Mesenchymal stem cell (in vitro differentiated cells and primary cell): ENCODE data around the gene ARSA.

Experiments
- DNase-seq: peaks from one replicate; pipeline ENCODE4 v3.0.0-alpha.2; 2013
- H2AFZ ChIP-seq: one replicate; pipeline ENCODE4 v1.6.1; 2013; ENCODE audit warnings: low read depth, mild to moderate bottlenecking, control low read depth, inconsistent platforms, low read length, moderate library complexity
- H2AK5ac ChIP-seq: 2 replicates; pipeline ENCODE4 v1.6.1; 2013; ENCODE audit warnings: low read length, moderate library complexity, mild to moderate bottlenecking, inconsistent platforms; ENCODE audit not compliant: severe bottlenecking
- H2BK120ac ChIP-seq: one replicate; pipeline ENCODE4 v1.6.1; 2013; ENCODE audit warnings: low read depth, mild to moderate bottlenecking, inconsistent platforms, low read length, moderate library complexity
- H2BK12ac ChIP-seq, 2 experiments: one replicate each; pipeline ENCODE4 v1.6.1; 2013; ENCODE audit warnings: inconsistent platforms in 2 of 2, low read length in 2 of 2, mild to moderate bottlenecking in 2 of 2, moderate library complexity in 2 of 2, control low read depth in 1 of 2
- H2BK15ac ChIP-seq: one replicate; pipeline ENCODE4 v1.6.1; 2013; ENCODE audit warnings: mild to moderate bottlenecking, low read depth, inconsistent platforms; ENCODE audit not compliant: poor library complexity, severe bottlenecking
- H2BK5ac ChIP-seq: 2 replicates; pipeline ENCODE4 v1.6.1; 2013; ENCODE audit warnings: low read depth, mild to moderate bottlenecking, low read length, control low read depth, inconsistent platforms; ENCODE audit not compliant: poor library complexity, severe bottlenecking
- H3K14ac ChIP-seq, 2 experiments: one replicate each; pipeline ENCODE4 v1.6.1; 2013; ENCODE audit warnings: inconsistent platforms in 2 of 2, low read length in 2 of 2, control low read depth in 1 of 2, mild to moderate bottlenecking in 1 of 2, moderate library complexity in 1 of 2
- H3K18ac ChIP-seq, 2 experiments: one replicate each; pipeline ENCODE4 v1.6.1; 2013; ENCODE audit warnings: inconsistent platforms in 2 of 2, low read length in 2 of 2, control low read depth in 1 of 2, low read depth in 1 of 2, mild to moderate bottlenecking in 1 of 2
- H3K23ac ChIP-seq, 2 experiments: one replicate each; pipeline ENCODE4 v1.6.1; 2013; ENCODE audit warnings: inconsistent platforms in 2 of 2, low read length in 2 of 2, mild to moderate bottlenecking in 2 of 2, moderate library complexity in 2 of 2, control low read depth in 1 of 2
- H3K27ac ChIP-seq: 2 replicates; pipeline ENCODE4 v1.5.1; 2013; ENCODE audit warnings: mild to moderate bottlenecking, moderate library complexity, low read length, control low read depth, inconsistent platforms; ENCODE audit not compliant: poor library complexity, severe bottlenecking
- H3K27me3 ChIP-seq, 2 experiments: 2 replicates each; pipeline versions ENCODE4 v1.6.1 to v1.7.0; 2013; ENCODE audit warnings: low read length in 2 of 2, mild to moderate bottlenecking in 2 of 2, moderate library complexity in 2 of 2, control low read depth in 1 of 2, inconsistent platforms in 1 of 2; ENCODE audit not compliant: control insufficient read depth in 1 of 2, insufficient read depth in 1 of 2
- H3K36me3 ChIP-seq, 2 experiments: 2 replicates each; pipeline versions ENCODE4 v1.6.1 to v1.7.0; 2013; ENCODE audit warnings: low read length in 2 of 2, control low read depth in 1 of 2, inconsistent platforms in 1 of 2, low read depth in 1 of 2, mild to moderate bottlenecking in 1 of 2; ENCODE audit not compliant: insufficient read depth in 2 of 2, control insufficient read depth in 1 of 2
- H3K4ac ChIP-seq, 2 experiments: one replicate each; pipeline ENCODE4 v1.6.1; 2013; ENCODE audit warnings: inconsistent platforms in 2 of 2, low read length in 2 of 2, mild to moderate bottlenecking in 2 of 2, moderate library complexity in 2 of 2, control low read depth in 1 of 2, low read depth in 1 of 2
- H3K4me1 ChIP-seq: 2 replicates; pipeline ENCODE4 v1.6.1; 2013; ENCODE audit warnings: low read depth, low read length, control low read depth; ENCODE audit not compliant: control insufficient read depth, insufficient read depth
- H3K4me2 ChIP-seq: 2 replicates; pipeline ENCODE4 v1.6.1; 2013; ENCODE audit warnings: low read length, mild to moderate bottlenecking, inconsistent platforms; ENCODE audit not compliant: poor library complexity, severe bottlenecking
- H3K4me3 ChIP-seq, 2 experiments: 2 replicates each; pipeline versions ENCODE4 v1.5.1 to v1.7.0; 2013; ENCODE audit warnings: low read length in 2 of 2, mild to moderate bottlenecking in 2 of 2, control low read depth in 1 of 2, low read depth in 1 of 2; ENCODE audit not compliant: insufficient read depth in 1 of 2
- H3K79me1 ChIP-seq: replicated peaks from 2 replicates; pipeline ENCODE4 v1.6.1; 2013; ENCODE audit warnings: mild to moderate bottlenecking, control low read depth, low read length, inconsistent platforms; ENCODE audit not compliant: poor library complexity, severe bottlenecking
- H3K9ac ChIP-seq: 2 replicates; pipeline ENCODE4 v1.7.0; 2013; ENCODE audit warnings: mild to moderate bottlenecking, low read length, moderate library complexity
- H3K9me3 ChIP-seq: 2 replicates; pipeline ENCODE4 v1.7.0; 2013; ENCODE audit warnings: mild to moderate bottlenecking, low read length; ENCODE audit not compliant: control insufficient read depth
- H4K8ac ChIP-seq: one replicate; pipeline ENCODE4 v1.6.1; 2013; ENCODE audit warnings: inconsistent platforms, mild to moderate bottlenecking, low read length, moderate library complexity
- H4K91ac ChIP-seq: one replicate; pipeline ENCODE4 v1.6.1; 2013; ENCODE audit warnings: mild to moderate bottlenecking, low read length, inconsistent platforms
- WGBS: methylation state at CpG from one replicate; pipeline ENCODE4 v1.1.7; 2013; ENCODE audit warnings: mixed read lengths; 5-methylcytosine and 5-hydroxymethylcytosine counted together

ARSA gene

GRCh38 chr22:50585238-50585637 lies 42.7 kb downstream of the ARSA start:
- Histone ChIP-seq H3K4me1 (peaks cover 14% of the 10 kb centered on the region), H4K8ac (no peak overlapping the region), H2BK5ac (no peak overlapping the region), H2BK15ac (no peak overlapping the region), H3K4me3 (no peak overlapping the region), H2BK120ac (no peak overlapping the region), H3K9ac (no peak overlapping the region), H2AFZ (no peak overlapping the region), H3K27ac (no peak overlapping the region), H3K4me2 (no peak overlapping the region), H3K4ac (no peak overlapping the region), H2AK5ac (no peak overlapping the region), H3K79me1 (peaks cover 12% of the 10 kb centered on the region), H3K14ac (no peak overlapping the region), H3K23ac (no peak overlapping the region), H3K36me3 (peaks cover 11% of the 10 kb centered on the region in 2 experiments), H4K91ac (no peak overlapping the region), H3K18ac (no peak overlapping the region), H3K9me3 (no peaks in the 10 kb centered on the region), H2BK12ac (no peak overlapping the region), H3K27me3 (no peaks in the 10 kb centered on the region)
- DNase-seq = no peak
- 92% methylated on average over 3 of the region's 3 CpGs for WGBS

GRCh38 chr22:50584106-50585096 lies 43.6 kb downstream of the ARSA start:
- no peak overlapping the region for H3K4me2 ChIP-seq
- no peaks in the 10 kb centered on the region for H3K27me3 ChIP-seq
- H3K27ac ChIP-seq = no peak overlapping the region
- no peaks in the 10 kb centered on the region for H3K9me3 ChIP-seq
- H2AK5ac ChIP-seq = no peak overlapping the region
- no peak overlapping the region for H3K14ac ChIP-seq
- no peak overlapping the region for H3K23ac ChIP-seq
- peaks cover 17 to 19% of the 10 kb centered on the region in 2 experiments for H3K36me3 ChIP-seq
- no peak overlapping the region for H2BK12ac ChIP-seq
- H2BK120ac ChIP-seq = no peak overlapping the region
- H4K91ac ChIP-seq = no peak overlapping the region
- H3K79me1 ChIP-seq = peaks cover 18% of the 10 kb centered on the region
- DNase-seq = no peak
- no peak overlapping the region for H3K4ac ChIP-seq
- WGBS = 93% methylated on average over 22 of the region's 23 CpGs
- no peak overlapping the region for H3K18ac ChIP-seq
- no peak overlapping the region for H2BK15ac ChIP-seq
- no peak overlapping the region for H3K4me3 ChIP-seq
- H4K8ac ChIP-seq = no peak overlapping the region
- peak overlapping the region; percentile 97 for H3K9ac ChIP-seq
- peaks cover 14% of the 10 kb centered on the region for H3K4me1 ChIP-seq
- H2BK5ac ChIP-seq = no peak overlapping the region
- no peak overlapping the region for H2AFZ ChIP-seq

- no peak overlapping the region for H2BK120ac ChIP-seq
- H3K18ac ChIP-seq = peak overlapping the region; percentile 53 to 68
- H2AFZ ChIP-seq = peak overlapping the region; percentile 85
- H3K36me3 ChIP-seq = peaks cover 17 to 28% of the 10 kb centered on the region in 2 experiments
- no peak overlapping the region for H2BK5ac ChIP-seq
- H3K79me1 ChIP-seq = peaks cover 21% of the 10 kb centered on the region
- H3K9me3 ChIP-seq = no peaks in the 10 kb centered on the region
- H3K14ac ChIP-seq = peak overlapping the region in 1 of 2 experiments; percentile 84
- H3K27ac ChIP-seq = no peak overlapping the region
- DNase-seq = no peak
- peak overlapping the region; percentile 78 for H3K4me2 ChIP-seq
- H3K27me3 ChIP-seq = no peaks in the 10 kb centered on the region
- H3K4me3 ChIP-seq = peak overlapping the region; percentile 72 to 90
- H3K4me1 ChIP-seq = peaks cover 14% of the 10 kb centered on the region
- H4K8ac ChIP-seq = no peak overlapping the region
- 9% methylated on average over 37 of the region's 37 CpGs for WGBS
- H2BK15ac ChIP-seq = peak overlapping the region; percentile 63
- H2AK5ac ChIP-seq = no peak overlapping the region
- peak overlapping the region in 1 of 2 experiments; percentile 53 for H3K23ac ChIP-seq
- H4K91ac ChIP-seq = no peak overlapping the region
- peak overlapping the region; percentile 97 for H3K9ac ChIP-seq
- no peak overlapping the region for H2BK12ac ChIP-seq
- H3K4ac ChIP-seq = peak overlapping the region in 1 of 2 experiments; percentile 37
Measured at GRCh38 chr22:50583294-50583861, 44.6 kb downstream of the ARSA start.
